Occipital lobe (tissue), 2 donors: Measurements from ENCODE around the gene SPHKAP. TPM values are rescaled to one million over a fixed set of nuclear protein-coding genes. Genes with fewer than 3 reads are reported as not detected.
"Not testable (repeated sequence)": the region's sequence is repeated elsewhere in the genome, so short reads cannot be mapped to it uniquely, and the experiment has no call there.

Source experiments
- DNase-seq: peaks from one replicate; lab custom pipeline; 2025; lab: John Stamatoyannopoulos, UW
- total RNA-seq: library from RNA; depleted of rRNA; stranded (reverse); fragments of >200 nt; gene quantifications from one replicate; pipeline ENCODE4 v1.2.3, GENCODE V29; 2014

Gene SPHKAP
- total RNA-seq, 1 donor from 2014 or later = 21.2 TPM

DNA sequence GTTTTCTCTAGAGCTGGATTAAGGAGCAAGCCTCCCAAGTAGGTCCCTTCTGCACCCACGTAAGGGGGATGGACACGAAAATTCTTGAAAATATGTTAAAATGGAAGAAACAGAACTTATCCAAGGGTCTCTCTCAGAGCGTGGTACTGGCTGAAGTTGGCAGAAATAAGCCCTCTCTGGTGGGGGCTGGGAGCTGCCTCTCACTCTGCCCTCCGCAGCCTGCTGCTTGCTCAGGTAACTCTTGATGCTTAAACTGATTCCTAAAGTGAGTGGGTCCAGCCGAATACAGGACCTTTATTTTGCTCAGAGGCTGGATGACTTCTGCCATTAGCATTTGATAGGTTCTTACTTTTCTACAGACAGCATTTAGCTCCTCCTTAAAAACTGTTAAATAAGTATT lies 78.1 kb downstream of the SPHKAP start:
- no peak for DNase-seq

DNA sequence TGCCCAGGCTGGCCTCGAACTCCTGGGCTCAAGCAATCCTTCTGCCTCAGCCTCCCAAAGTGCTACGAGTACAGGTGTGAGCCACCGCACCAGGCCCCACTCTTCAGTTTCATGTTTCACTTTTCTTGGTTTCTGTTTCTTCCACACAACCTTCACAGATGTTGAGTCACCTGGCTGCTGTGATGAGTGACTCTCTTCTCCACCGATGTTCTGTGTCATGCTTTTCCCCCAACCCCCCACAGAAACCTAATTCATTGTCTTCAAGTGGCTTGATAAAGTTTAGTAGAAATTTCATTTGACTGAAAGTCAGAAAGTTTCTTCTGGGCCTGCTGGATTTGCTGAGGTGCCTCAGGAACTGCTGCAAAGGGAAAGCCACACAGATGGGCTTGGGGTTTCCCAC lies 78.5 kb downstream of the SPHKAP start:
- no peak for DNase-seq

DNA sequence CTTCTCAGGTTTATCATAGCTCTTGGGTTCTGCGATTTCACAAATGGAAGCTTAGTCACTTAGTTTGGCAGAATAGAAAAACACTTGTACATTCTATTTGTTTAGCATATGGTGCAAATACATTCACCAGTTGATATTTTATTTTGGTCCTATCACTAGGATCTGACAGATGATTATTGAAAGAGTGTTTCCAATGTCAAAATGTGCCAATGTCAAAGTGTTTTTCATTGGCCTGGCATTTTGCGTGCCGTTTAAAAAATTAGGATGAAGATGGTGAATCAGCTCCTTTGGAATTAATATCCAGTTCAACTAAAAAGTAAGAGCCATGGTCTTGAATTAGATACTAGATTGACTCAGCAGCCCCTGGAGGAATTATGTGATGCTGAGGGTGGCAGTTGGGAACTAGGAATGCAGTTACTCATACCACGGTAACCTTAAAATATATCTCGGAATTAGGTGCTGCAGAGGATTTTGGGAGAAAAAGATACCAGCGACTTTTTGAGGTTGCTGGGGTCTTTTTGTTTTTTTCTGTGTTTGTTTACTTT lies 87.0 kb downstream of the SPHKAP start:
- no peak for DNase-seq

DNA sequence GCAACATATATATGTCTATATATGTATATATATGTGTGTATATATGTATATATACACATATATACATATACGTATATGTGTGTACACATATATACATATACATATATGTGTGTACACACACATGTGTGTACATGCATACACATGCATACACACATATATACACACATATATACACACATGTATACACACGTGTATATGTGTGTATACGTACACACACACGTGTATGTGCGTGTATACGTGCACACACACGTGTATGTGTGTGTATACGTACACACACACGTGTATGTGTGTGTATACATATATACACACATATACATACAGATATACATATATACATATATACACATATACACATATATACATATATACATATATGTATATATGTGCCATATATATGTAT lies 89.4 kb downstream of the SPHKAP start:
- DNase-seq = no peak

DNA sequence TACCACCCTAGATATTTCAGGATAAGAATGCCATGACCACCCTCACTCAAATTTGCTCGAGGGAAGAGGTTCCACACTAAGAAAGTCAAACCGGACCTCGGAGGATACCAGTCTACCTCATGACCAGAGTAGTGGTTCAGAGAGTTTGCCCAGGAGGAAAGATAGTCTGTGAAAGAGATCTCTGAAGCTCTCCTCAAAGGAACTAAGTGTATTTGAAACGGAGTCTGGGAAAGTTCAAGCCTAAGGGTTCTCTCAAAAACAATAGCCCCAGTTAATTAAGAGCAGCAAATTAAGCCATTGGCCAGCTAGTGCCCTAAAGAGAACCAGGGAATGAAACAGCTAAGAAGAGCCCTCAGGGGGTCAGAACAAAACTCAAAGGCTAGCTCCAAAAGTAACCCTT lies 94.9 kb downstream of the SPHKAP start:
- no peak for DNase-seq

DNA sequence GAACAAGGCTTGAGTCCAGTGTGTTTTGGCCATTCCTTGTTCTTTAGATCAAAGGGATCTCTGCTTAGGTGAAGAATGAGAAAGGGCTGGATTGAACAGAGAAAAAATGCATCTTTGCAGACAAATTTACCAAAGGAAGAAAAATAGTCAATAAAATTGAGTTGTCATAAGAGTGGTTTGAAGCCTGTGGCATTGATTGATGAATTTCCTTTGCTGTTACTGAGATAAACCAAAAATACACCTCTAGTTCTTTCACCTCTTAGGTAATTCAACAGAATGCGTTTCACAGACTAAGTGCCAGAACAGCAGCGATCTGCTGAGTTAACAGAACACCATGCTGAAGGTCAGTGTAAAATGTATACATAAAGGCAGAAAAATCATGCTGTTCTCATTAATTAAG lies 96.8 kb downstream of the SPHKAP start:
- DNase-seq = no peak

DNA sequence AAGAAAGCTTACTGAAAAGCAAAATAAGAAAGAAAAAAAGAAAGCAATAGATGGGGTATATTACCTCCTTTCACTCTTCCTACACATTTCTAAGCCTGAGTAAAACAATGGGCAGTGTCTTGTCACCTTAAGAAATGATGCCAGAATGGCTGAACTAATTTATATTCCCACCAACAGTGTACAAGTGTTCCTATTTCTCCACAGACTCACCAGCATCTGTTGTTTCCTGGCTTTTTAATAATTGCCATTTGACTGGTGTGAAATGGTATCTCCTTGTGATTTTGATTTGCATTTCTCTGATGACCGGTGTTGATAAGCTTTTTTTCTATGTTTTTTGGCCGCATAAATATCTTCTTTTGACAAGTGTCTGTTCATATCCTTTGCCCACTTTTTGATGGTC lies 98.4 kb downstream of the SPHKAP start:
- DNase-seq = no peak

DNA sequence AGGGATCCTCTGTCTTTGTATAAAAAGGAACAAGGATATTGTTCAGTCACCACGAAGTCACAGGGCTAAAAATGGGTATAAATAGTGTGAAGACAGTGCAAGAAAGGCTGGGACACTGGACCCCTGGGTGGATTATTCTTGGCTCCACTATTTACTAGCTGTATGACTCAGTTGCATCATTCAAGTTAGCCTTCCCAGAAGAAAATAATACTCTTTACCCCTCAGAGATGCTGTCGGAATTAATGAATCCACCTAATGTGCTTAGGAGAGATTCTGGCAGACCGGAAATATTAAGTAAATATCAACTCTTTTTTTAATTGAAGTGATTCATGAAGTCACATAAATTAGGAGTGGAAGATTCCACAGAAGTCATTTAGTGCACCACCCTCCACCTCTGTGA lies 98.9 kb downstream of the SPHKAP start:
- DNase-seq = no peak

DNA sequence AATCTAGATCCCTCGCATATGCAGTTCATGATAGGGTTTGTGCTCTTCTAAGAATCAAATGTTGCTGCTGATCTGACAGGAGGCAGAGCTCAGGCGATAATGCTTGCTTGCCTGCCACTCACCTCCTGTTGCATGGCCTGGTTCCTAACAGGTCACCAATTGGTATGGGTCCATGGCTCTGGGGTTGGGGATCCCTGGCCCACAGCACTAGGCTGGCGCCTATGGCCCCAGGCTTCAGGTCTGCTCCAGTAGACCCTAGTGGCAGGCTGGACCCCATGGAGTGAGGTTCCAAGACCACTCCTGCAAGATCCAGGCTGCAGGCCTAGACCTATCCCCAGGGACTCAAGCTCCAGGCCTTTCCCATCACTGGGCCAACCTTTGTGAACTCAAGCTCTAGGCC lies 102.3 kb downstream of the SPHKAP start:
- no peak for DNase-seq

DNA sequence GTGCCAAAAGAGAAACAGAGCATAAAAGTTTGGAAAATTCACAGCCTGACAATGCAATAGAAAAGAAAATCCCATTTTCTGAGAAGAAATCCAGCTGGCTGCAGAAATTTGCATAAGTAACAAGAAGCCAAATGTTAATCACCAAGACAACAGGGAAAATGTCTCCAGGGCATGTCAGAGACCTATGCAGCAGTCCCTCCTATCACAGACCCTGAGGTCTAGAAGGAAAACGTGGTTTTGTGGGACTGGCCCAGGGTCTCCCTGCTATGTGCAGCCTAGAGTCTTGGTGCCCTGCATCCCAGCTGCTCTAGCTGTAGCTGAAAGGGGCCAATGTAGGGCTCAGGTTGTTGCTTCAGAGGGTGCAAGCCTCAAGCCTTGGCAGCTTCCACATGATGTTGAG lies 104.8 kb downstream of the SPHKAP start:
- DNase-seq = not testable (repeated sequence)

DNA sequence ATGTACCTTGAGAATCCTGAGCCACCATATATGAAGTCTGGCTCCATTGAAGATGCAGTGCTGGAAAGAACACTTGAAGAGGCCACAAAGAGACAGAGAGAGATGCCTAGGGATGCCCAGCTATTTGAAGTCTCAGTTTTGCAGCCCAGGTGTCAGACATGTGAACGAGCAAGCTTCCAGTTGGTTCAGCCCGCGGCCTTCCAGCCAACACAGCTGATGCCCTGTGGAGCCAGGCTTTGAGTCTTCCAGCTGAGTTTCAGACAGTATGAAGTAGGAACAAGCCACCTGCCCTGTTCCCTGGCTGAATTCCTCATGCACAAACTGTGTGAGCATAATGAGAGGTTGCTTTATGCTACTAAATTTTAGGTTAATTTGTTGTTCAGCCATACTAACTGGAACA lies 108.8 kb downstream of the SPHKAP start:
- DNase-seq = no peak

DNA sequence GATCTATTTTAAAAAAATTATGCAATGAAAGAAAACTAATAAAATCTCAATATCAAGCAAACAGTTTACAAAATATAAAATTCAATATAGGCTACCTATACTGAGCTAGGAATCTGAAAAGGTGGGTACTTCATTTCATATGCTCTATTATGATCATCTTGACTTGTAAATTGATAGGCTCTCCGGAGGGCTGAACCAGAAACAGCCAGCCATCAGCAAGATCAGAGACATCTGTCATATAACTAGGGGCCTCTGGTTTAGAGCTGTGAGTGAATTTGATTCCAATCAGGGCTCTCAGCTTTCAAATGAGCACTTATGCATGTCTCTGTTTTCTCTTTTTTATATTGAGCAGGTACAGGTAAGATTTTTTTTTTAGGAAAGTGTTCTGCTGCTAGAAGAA lies 114.2 kb downstream of the SPHKAP start:
- no peak for DNase-seq

DNA sequence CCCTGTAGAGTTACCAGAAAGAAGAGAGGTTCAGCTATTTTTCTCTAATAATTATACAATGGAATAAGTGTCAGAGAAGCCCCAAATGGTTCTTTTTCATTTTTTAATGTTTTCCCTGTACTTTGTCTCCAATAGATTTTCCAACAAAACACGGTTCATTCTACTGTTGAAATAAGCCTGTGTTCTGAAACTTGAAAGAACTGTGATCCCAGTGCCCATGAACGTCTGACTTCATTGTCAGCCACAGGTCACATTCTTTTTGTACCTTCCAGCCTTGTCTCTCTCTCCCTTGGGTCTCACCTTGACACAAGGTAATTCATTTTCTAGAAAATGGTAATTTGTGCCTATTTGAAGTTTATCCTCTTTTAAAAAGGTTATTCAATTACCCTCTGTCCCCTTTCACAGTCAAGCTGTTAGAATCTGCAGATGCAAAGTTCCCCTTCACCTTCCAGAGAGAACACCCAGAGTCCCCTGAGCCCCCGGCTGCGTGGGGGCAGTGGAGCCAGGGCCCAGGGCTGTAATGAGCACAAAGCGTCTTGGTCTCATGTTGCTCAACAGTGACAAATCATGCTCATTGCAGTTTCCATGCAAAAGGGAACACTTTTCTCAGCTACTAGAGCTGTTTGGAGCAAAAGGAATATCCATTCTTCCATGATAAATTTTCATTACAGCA lies 115.2 kb downstream of the SPHKAP start:
- no peak for DNase-seq

DNA sequence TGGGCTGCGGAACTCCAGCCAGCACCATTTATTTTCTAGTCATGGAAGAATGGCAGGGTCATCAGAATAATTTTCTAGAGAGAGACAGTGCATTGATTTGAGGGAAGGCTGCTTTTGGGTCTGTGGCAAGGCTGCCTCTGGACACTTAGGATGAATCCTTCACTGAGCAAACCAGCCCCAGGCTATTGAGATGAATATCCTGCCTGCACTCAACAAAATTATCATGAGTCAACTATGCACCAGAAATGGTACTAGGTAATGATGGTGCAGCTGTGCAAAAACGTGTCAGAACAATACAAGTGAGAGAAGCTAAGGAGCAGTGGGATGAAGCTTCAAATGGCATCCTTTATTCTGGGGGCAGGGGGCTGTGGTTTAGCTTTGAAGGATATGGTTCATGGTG lies 115.8 kb downstream of the SPHKAP start:
- DNase-seq = no peak

DNA sequence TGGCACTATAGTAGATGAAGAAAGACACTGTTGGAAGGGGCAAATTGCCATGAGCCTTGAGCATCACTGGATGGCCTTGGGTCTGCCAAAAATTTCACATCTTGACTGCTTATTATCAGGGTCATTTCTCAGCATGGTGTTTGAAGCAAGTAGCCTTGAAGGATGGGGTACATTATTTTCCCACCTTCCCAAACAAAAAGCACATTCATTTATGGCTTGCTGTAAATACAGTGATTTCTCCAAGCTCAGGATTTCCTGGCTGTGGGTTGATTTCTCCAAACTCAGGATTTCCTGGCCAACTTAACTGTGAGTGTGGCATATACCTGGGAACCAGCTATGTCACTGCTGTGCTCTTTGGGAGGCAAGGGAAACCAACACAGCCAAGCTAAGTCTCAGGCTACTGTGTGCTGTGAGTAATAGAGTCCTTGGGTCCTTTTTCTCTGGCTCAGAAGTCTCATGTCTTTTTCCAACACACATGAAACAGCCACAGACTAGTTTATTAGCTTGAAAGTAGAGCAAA lies 116.6 kb downstream of the SPHKAP start:
- no peak for DNase-seq

DNA sequence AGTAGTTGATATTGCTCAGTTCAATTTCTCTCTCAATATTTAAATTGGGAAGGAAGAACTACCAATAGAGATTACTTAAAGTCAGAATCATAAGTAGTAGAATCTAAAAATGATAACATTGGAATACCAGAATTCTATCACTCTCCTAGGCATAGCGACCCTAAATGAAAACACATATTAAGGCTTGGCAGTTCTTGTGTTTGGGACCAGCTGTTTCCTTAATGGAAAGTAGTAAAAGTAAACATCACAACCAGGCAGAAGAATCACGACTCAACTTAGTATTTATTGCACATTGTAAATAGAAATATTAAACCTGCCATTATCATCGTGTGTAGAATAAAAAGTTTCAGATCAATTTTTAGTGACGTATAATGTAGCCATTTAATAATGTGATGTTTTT lies 117.5 kb downstream of the SPHKAP start:
- DNase-seq = no peak

DNA sequence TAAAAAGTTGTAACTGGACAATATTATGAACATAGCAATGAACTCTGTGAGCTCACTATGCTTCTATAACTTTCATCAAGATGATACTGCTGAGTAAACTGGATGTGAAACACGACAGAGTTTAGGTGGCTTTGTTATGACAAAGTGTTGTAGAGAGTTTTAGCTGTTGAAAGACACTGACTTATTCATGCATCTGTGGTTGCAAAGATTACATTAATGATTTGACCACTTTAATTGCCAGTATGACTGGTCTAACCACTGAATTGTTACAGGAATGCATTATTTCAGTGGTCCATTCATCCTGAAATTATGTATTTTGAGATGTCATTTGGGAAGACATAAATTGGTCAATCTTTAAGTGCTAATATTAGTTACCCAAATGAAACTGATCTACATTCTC lies 117.9 kb downstream of the SPHKAP start:
- no peak for DNase-seq

DNA sequence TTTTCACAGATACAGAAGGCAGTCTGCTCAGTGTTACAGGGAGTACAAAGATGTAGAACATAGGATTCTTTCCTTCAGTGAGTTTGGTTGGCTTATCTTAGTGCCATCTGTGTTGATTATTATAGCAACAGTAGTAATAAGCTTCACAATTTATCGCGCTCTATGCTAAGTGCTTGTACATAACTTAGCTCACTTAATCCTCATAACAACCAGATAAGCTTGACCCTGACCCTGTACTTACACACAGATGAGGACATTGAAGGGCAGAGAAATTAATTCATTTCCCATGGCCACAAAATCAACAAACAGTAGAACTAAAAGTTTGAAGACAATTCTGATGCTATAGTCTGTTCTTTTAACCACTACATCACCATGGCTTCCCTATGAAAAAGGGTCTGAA lies 121.8 kb downstream of the SPHKAP start:
- no peak for DNase-seq

DNA sequence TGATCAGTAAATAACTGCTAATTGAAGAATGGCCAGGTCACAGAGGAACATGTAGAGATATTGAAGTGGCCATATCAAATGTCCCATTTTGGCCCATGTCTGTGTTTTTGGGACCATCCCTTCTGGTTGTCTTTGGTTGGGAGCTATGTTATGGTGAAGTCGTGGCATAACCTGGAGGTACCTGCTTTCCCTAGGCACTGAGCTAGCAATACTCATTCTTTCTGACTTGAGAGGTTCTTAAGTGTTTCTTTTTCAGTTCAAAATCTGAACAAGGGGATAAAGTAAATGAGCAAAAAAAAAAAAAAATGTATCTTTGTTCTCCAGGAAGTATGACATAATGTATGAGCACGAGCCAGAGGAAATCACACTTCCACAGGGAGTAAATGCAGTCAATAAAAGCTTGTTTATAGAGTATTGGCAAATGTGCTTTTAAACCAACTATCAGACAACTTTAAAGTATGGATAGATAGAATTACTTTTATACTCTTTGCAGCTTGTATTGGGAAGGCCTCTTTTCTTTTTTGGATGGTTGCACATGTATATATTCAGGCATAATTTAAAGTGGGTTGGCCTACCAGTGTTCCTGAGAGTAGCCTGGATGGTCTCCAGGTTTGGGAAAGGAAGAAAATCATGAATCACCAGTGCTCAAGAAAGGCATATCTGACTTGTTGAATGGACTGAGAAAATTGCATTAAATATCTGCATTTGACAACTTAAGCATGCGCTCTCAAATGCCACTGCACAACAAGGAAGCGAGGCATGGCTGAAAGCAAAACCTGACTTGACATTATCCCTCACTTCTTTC lies 125.0 kb downstream of the SPHKAP start:
- no peak for DNase-seq

DNA sequence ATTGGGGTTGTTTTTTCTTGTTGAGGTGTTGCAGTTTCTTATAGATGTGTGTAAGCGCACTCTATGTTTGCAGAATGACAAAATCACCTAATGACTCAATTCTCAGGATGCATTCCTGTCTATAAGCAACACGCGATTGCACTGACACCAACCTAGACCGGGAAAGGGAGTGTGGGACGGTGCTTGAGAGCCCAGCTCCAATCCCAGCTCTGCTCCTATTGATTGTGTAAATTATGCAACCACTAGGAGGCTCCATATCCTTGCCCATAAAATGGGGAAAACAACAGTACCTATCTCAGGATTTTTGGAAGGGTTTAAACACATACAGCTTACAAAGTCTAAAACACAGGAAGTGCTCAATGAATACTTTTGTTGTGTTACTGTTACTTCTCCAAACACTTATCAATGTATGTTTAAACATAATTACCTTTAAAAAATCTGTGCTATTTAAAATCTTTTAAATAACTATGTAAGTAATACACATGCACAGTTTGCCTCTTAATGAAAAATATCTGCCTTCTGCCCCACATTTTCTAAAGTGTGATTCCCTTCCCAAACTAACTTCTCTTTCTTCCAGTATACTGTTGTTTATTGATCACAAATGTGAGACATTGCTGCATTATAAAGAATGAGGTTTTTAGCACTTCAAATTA lies 132.5 kb downstream of the SPHKAP start:
- no peak for DNase-seq

DNA sequence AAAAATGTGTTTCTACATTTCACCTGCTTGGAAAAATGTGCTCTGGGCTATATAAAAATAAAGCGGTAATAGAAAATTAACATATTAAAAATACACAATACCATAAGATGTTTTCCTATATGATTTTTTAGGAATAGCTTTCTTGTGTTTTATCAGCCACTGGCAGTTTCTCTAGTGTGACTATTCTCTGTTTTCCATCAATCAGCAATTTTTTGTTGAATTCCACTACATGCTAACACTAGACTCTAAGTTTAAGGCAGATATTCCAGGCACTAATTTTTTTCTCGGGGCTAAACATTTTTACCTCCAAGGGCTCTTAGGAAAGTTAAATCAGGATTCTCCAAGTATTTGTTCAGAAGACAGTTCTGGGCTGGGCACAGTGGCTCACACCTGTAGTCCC lies 140.5 kb downstream of the SPHKAP start:
- DNase-seq = no peak
